Measurements from ENCODE around the gene UHRF2. TPM values are rescaled to one million over a fixed set of nuclear protein-coding genes. Genes with fewer than 3 reads are reported as not detected.
"Not testable (repeated sequence)": the region's sequence is repeated elsewhere in the genome, so short reads cannot be mapped to it uniquely, and the experiment has no call there.

UHRF2 gene
- total RNA-seq: 16.4 TPM
- long read RNA-seq, transcript UHRF2-201 (16 exons, 3,452 nt): major isoform, 22 of 27 reads
- long read RNA-seq, partial matches to known transcripts: 2 of 27 reads
- long read RNA-seq, other reads (novel, unspliced or antisense): 3 of 27 reads

GRCh38 chr9:6412487-6413364 is at the start of gene UHRF2:
UHRF2 (plus strand) TSS chr9:6413199; CDS start chr9:6413491, 292 bp downstream.
- ATAC-seq (ENCODE audit: poor library complexity): peak; percentile 98
- peak; percentile 100 for DNase-seq
- intact Hi-C loops (cut with DNase I): no loop called here

GRCh38 chr9:6367128-6367890 is 45.7 kb upstream of the UHRF2 start:
- ATAC-seq (ENCODE audit: poor library complexity): no peak
- intact Hi-C loops (cut with DNase I): no loop called here
- no peak for DNase-seq

GRCh38 chr9:6368831-6369230 is 44.2 kb upstream of the UHRF2 start:
- ATAC-seq (ENCODE audit: poor library complexity): no peak
- DNase-seq: no peak
- intact Hi-C loops (cut with DNase I): no loop called here

- intact Hi-C loops (cut with DNase I); ATAC-seq (ENCODE audit: poor library complexity): not testable (repeated sequence)
Measured at GRCh38 chr9:6381477-6382012, 31.5 kb upstream of the UHRF2 start.

GRCh38 chr9:6382681-6383080 is 30.3 kb upstream of the UHRF2 start:
- intact Hi-C loops (cut with DNase I): no loop called here
- no peak for ATAC-seq (ENCODE audit: poor library complexity)

More at GRCh38 chr9:6381477-6382012, 31.5 kb upstream of the UHRF2 start:
- not testable (repeated sequence) for DNase-seq

GRCh38 chr9:6383551-6384225 is 29.3 kb upstream of the UHRF2 start:
- ATAC-seq (ENCODE audit: poor library complexity) (no peak), DNase-seq (no peak)
- intact Hi-C loops (cut with DNase I): no loop called here

More at GRCh38 chr9:6382681-6383080, 30.3 kb upstream of the UHRF2 start:
- DNase-seq: no peak

- ATAC-seq (ENCODE audit: poor library complexity): no peak
- DNase-seq: no peak
- intact Hi-C loops (cut with DNase I): no loop called here
Measured at GRCh38 chr9:6384732-6385131, 28.3 kb upstream of the UHRF2 start.

- intact Hi-C loops (cut with DNase I): no loop called here
- DNase-seq (no peak), ATAC-seq (ENCODE audit: poor library complexity) (no peak)
Measured at GRCh38 chr9:6399071-6399470, 13.9 kb upstream of the UHRF2 start.

- intact Hi-C loops (cut with DNase I): no loop called here
- DNase-seq: no peak
Measured at GRCh38 chr9:6405371-6405770, 7.6 kb upstream of the UHRF2 start.

GRCh38 chr9:6407778-6408177 is 5.2 kb upstream of the UHRF2 start:
- intact Hi-C loops (cut with DNase I): no loop called here
- DNase-seq (no peak), ATAC-seq (ENCODE audit: poor library complexity) (no peak)

More at GRCh38 chr9:6405371-6405770, 7.6 kb upstream of the UHRF2 start:
- no peak for ATAC-seq (ENCODE audit: poor library complexity)

GRCh38 chr9:6408320-6408719 is 4.7 kb upstream of the UHRF2 start:
- ATAC-seq (ENCODE audit: poor library complexity): no peak
- intact Hi-C loops (cut with DNase I): no loop called here

GRCh38 chr9:6409811-6410210 is 3.2 kb upstream of the UHRF2 start:
- intact Hi-C loops (cut with DNase I): no loop called here
- ATAC-seq (ENCODE audit: poor library complexity): no peak
- no peak for DNase-seq

More at GRCh38 chr9:6408320-6408719, 4.7 kb upstream of the UHRF2 start:
- DNase-seq: no peak

- DNase-seq (no peak), ATAC-seq (ENCODE audit: poor library complexity) (no peak)
- intact Hi-C loops (cut with DNase I): no loop called here
Measured at GRCh38 chr9:6410633-6411032, 2.4 kb upstream of the UHRF2 start.

- DNase-seq (peak; percentile 55), ATAC-seq (ENCODE audit: poor library complexity) (peak; percentile 53)
- intact Hi-C loops (cut with DNase I): no loop called here
Measured at GRCh38 chr9:6413365-6414246, 607 bp downstream of the UHRF2 start.

GRCh38 chr9:6414247-6414641 is 1.2 kb downstream of the UHRF2 start:
- intact Hi-C loops (cut with DNase I): no loop called here

GRCh38 chr9:6415266-6415665 is 2.3 kb downstream of the UHRF2 start:
- ATAC-seq (ENCODE audit: poor library complexity): no peak
- no peak for DNase-seq
- intact Hi-C loops (cut with DNase I): no loop called here

More at GRCh38 chr9:6414247-6414641, 1.2 kb downstream of the UHRF2 start:
- DNase-seq (no peak), ATAC-seq (ENCODE audit: poor library complexity) (no peak)

- DNase-seq (no peak), ATAC-seq (ENCODE audit: poor library complexity) (no peak)
- intact Hi-C loops (cut with DNase I): no loop called here
Measured at GRCh38 chr9:6417186-6417585, 4.2 kb downstream of the UHRF2 start.

- intact Hi-C loops (cut with DNase I): no loop called here
- no peak for DNase-seq
- ATAC-seq (ENCODE audit: poor library complexity): no peak
Measured at GRCh38 chr9:6418764-6419163, 5.8 kb downstream of the UHRF2 start.
